ENCODE data around the gene ATXN7L3.
A peak's percentile ranks its signal among the peaks of the same experiment; 100 is the strongest.

The ATXN7L3 gene

DNA sequence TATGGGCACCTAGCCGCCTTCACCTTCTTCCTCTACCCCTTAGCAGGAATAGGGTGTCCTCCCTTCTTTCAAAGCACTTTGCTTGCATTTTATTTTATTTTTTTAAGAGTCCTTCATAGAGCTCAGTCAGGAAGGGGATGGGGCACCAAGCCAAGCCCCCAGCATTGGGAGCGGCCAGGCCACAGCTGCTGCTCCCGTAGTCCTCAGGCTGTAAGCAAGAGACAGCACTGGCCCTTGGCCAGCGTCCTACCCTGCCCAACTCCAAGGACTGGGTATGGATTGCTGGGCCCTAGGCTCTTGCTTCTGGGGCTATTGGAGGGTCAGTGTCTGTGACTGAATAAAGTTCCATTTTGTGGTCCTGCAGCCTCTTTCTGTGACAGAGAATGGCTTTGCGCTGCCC is 8.3 kb downstream of the ATXN7L3 start:
- DNase-seq (ENCODE audit: low read depth, low spot score), result no peak
- Histone ChIP-seq H3K4me3 (no peak overlapping the region), H3K27ac (peak overlapping the region; percentile 25; the same call in 1 of the 2 replicates), H3K9me3 (ENCODE audit: low read depth, low read length) (no peaks in the 10 kb centered on the region), H3K9ac (ENCODE audit: insufficient read length) (no peak overlapping the region), H3K36me3 (ENCODE audit: insufficient read depth, low read length) (peaks cover 29% of the 10 kb centered on the region)
- no peak for TF ChIP-seq EZH2 (IDR thresholded peaks at IDR 0.05)
- TF ChIP-seq POLR2AphosphoS5 (IDR thresholded peaks at IDR 0.05; ENCODE audit: borderline replicate concordance, low read depth, low read length), result no peak; the same call in 1 of the 2 replicates
- TF ChIP-seq FOXP2 (optimal IDR thresholded peaks at IDR 0.05; ENCODE audit: control extremely low read depth, extremely low read length, insufficient read depth), result no peak

- peaks cover 25% of the 10 kb centered on the region for H3K36me3 ChIP-seq (ENCODE audit: insufficient read depth, low read length)
- H3K27ac ChIP-seq, result peak overlapping the region; percentile 46; the same call in 1 of the 2 replicates
- TF ChIP-seq FOXP2 (optimal IDR thresholded peaks at IDR 0.05; ENCODE audit: control extremely low read depth, extremely low read length, insufficient read depth), result no peak
- TF ChIP-seq EZH2 (IDR thresholded peaks at IDR 0.05), result no peak
- no peak for TF ChIP-seq POLR2AphosphoS5 (IDR thresholded peaks at IDR 0.05; ENCODE audit: borderline replicate concordance, low read depth, low read length)
Measured at GRCh38 chr17:44190481-44190880, 9.2 kb downstream of the ATXN7L3 start.

GRCh38 chr17:44188576-44189403 is 10.9 kb downstream of the ATXN7L3 start:
- H3K36me3 ChIP-seq (ENCODE audit: insufficient read depth, low read length), result peaks cover 8% of the 10 kb centered on the region
- H3K4me3 ChIP-seq, result no peak overlapping the region
- DNase-seq (ENCODE audit: low read depth, low spot score), result no peak
- TF ChIP-seq POLR2AphosphoS5 (IDR thresholded peaks at IDR 0.05; ENCODE audit: borderline replicate concordance, low read depth, low read length) (no peak), FOXP2 (optimal IDR thresholded peaks at IDR 0.05; ENCODE audit: control extremely low read depth, extremely low read length, insufficient read depth) (no peak), EZH2 (IDR thresholded peaks at IDR 0.05) (no peak)
- H3K9ac ChIP-seq (ENCODE audit: insufficient read length), result peak overlapping the region; percentile 96
- H3K9me3 ChIP-seq (ENCODE audit: low read depth, low read length), result no peaks in the 10 kb centered on the region
- no peak overlapping the region for H3K27ac ChIP-seq

More at GRCh38 chr17:44190481-44190880, 9.2 kb downstream of the ATXN7L3 start:
- Histone ChIP-seq H3K9ac (ENCODE audit: insufficient read length) (no peak overlapping the region), H3K9me3 (ENCODE audit: low read depth, low read length) (no peaks in the 10 kb centered on the region), H3K4me3 (no peak overlapping the region)
- DNase-seq (ENCODE audit: low read depth, low spot score), result no peak

- no peak for TF ChIP-seq EZH2 (IDR thresholded peaks at IDR 0.05)
- TF ChIP-seq POLR2AphosphoS5 (IDR thresholded peaks at IDR 0.05; ENCODE audit: borderline replicate concordance, low read depth, low read length), result peak; percentile 42; the same call in 1 of the 2 replicates
- TF ChIP-seq FOXP2 (optimal IDR thresholded peaks at IDR 0.05; ENCODE audit: control extremely low read depth, extremely low read length, insufficient read depth), result no peak
- Histone ChIP-seq H3K36me3 (ENCODE audit: insufficient read depth, low read length) (peaks cover 9% of the 10 kb centered on the region; the same call in 1 of the 2 replicates), H3K27ac (peak overlapping the region; percentile 93), H3K9ac (ENCODE audit: insufficient read length) (peak overlapping the region; percentile 96), H3K4me3 (peak overlapping the region; percentile 99), H3K9me3 (ENCODE audit: low read depth, low read length) (no peaks in the 10 kb centered on the region)
- DNase-seq (ENCODE audit: low read depth, low spot score), result no peak
Measured at GRCh38 chr17:44187131-44187899, 12.4 kb downstream of the ATXN7L3 start.

GRCh38 chr17:44186307-44187130 is 13.2 kb downstream of the ATXN7L3 start, which contains the start of gene TMUB2:
TMUB2 (plus strand) TSS chr17:44186972; CDS start chr17:44187709, 737 bp downstream.
- Histone ChIP-seq H3K27ac (peak within 1 kb of the TSS; percentile 93), H3K36me3 (ENCODE audit: insufficient read depth, low read length) (peaks cover 17% of the 10 kb centered on the region; the same call in 1 of the 2 replicates), H3K9me3 (ENCODE audit: low read depth, low read length) (no peaks in the 10 kb centered on the region), H3K4me3 (peak within 1 kb of the TSS; percentile 99), H3K9ac (ENCODE audit: insufficient read length) (peak within 1 kb of the TSS; percentile 96)
- peak; percentile 98 for DNase-seq (ENCODE audit: low read depth, low spot score)
- TF ChIP-seq FOXP2 (optimal IDR thresholded peaks at IDR 0.05; ENCODE audit: control extremely low read depth, extremely low read length, insufficient read depth) (no peak), POLR2AphosphoS5 (IDR thresholded peaks at IDR 0.05; ENCODE audit: borderline replicate concordance, low read depth, low read length) (peak; percentile 93)

GRCh38 chr17:44184212-44184810 is 15.4 kb downstream of the ATXN7L3 start:
- Histone ChIP-seq H3K4me3 (no peak overlapping the region), H3K9ac (ENCODE audit: insufficient read length) (no peak overlapping the region), H3K27ac (0 out of 2 replicates have a peak overlapping the region, but pooled peaks have one; percentile 26), H3K9me3 (ENCODE audit: low read depth, low read length) (no peaks in the 10 kb centered on the region), H3K36me3 (ENCODE audit: insufficient read depth, low read length) (peaks cover 16% of the 10 kb centered on the region; the same call in 1 of the 2 replicates)
- no peak for DNase-seq (ENCODE audit: low read depth, low spot score)
- TF ChIP-seq POLR2AphosphoS5 (IDR thresholded peaks at IDR 0.05; ENCODE audit: borderline replicate concordance, low read depth, low read length) (no peak), FOXP2 (optimal IDR thresholded peaks at IDR 0.05; ENCODE audit: control extremely low read depth, extremely low read length, insufficient read depth) (no peak), EZH2 (IDR thresholded peaks at IDR 0.05) (no peak)

DNA sequence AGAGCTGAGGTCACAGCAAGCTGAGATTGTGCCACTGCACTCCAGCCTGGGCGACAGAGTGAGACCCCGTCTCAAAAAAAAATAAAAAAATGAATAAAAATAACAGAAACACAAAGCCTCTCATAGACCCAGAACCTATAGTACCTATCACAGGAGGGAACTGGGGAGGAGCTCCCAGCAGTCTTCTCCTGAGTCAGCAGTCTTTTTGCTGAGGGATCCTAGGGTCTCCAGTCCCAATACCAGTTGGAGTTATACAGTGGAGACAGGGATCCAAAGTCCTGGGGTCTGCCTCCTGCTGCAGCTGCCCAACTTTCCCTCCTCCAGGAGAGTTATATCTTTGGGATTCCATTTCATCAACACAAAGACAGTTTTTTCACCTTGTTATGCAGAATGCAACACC is 16.7 kb downstream of the ATXN7L3 start:
- DNase-seq (ENCODE audit: low read depth, low spot score), result no peak
- Histone ChIP-seq H3K9ac (ENCODE audit: insufficient read length) (no peak overlapping the region), H3K36me3 (ENCODE audit: insufficient read depth, low read length) (peaks cover 19% of the 10 kb centered on the region; the same call in 1 of the 2 replicates), H3K4me3 (no peak overlapping the region), H3K9me3 (ENCODE audit: low read depth, low read length) (no peaks in the 10 kb centered on the region), H3K27ac (peak overlapping the region; percentile 22; the same call in 1 of the 2 replicates)
- TF ChIP-seq EZH2 (IDR thresholded peaks at IDR 0.05) (no peak), FOXP2 (optimal IDR thresholded peaks at IDR 0.05; ENCODE audit: control extremely low read depth, extremely low read length, insufficient read depth) (no peak), POLR2AphosphoS5 (IDR thresholded peaks at IDR 0.05; ENCODE audit: borderline replicate concordance, low read depth, low read length) (no peak)

Measured in SK-N-MC (cell line).